KMS-11 (cell line): ENCODE results near the gene NABP2.

Source experiments
- H2AFZ ChIP-seq: fragments of 200-600 bp; sonication (generic); 2 replicates; pipeline ENCODE4 v1.6.1; 2016; ENCODE audit warnings: antibody characterized with exemption, mixed run types, low read depth
- H3K27ac ChIP-seq: fragments of 200-600 bp; sonication (generic); 2 replicates; pipeline ENCODE4 v1.6.1; 2016; ENCODE audit warnings: mild to moderate bottlenecking, mixed run types
- H3K27me3 ChIP-seq: fragments of 200-600 bp; sonication (generic); 2 replicates; pipeline ENCODE4 v1.6.1; 2017; ENCODE audit warnings: mild to moderate bottlenecking, low read depth, mixed run types, moderate library complexity; ENCODE audit not compliant: insufficient read depth
- H3K36me3 ChIP-seq: fragments of 200-600 bp; sonication (generic); 2 replicates; pipeline ENCODE4 v1.6.1; 2017; ENCODE audit warnings: mild to moderate bottlenecking, mixed run types; ENCODE audit not compliant: insufficient read depth
- H3K4me1 ChIP-seq: fragments of 200-600 bp; sonication (generic); 2 replicates; pipeline ENCODE4 v1.6.1; 2016; ENCODE audit warnings: mild to moderate bottlenecking, low read depth, mixed run types; ENCODE audit not compliant: poor library complexity, severe bottlenecking
- H3K4me2 ChIP-seq: fragments of 200-600 bp; sonication (generic); 2 replicates; pipeline ENCODE4 v1.7.0; 2016; ENCODE audit warnings: mild to moderate bottlenecking, mixed run types
- H3K4me3 ChIP-seq: fragments of 200-600 bp; sonication (generic); IDR thresholded peaks from 2 replicates; pipeline ENCODE4 v1.6.1; 2017; ENCODE audit warnings: low read depth, low read length, mixed read lengths; ENCODE audit not compliant: insufficient read depth
- H3K79me2 ChIP-seq: fragments of 200-600 bp; sonication (generic); 2 replicates; pipeline ENCODE4 v1.6.1; 2016; ENCODE audit warnings: low read depth, mixed run types; ENCODE audit not compliant: insufficient read depth
- H3K9ac ChIP-seq: fragments of 200-600 bp; sonication (generic); 2 replicates; pipeline ENCODE4 v1.6.1; 2016; ENCODE audit warnings: mild to moderate bottlenecking, mixed run types
- H4K20me1 ChIP-seq: fragments of 200-600 bp; sonication (generic); 2 replicates; pipeline ENCODE4 v1.6.1; 2016; ENCODE audit warnings: mild to moderate bottlenecking, mixed run types; ENCODE audit not compliant: insufficient read depth
- TF ChIP-seq, protein P1 (sequence below): fragments of 200-600 bp; sonication (generic); conservative IDR thresholded peaks from 2 replicates; pipeline ENCODE4 v1.6.1; 2017; ENCODE audit warnings: low read depth, mild to moderate bottlenecking, antibody characterized with exemption, low read length, moderate library complexity, mixed read lengths

Gene NABP2

DNA sequence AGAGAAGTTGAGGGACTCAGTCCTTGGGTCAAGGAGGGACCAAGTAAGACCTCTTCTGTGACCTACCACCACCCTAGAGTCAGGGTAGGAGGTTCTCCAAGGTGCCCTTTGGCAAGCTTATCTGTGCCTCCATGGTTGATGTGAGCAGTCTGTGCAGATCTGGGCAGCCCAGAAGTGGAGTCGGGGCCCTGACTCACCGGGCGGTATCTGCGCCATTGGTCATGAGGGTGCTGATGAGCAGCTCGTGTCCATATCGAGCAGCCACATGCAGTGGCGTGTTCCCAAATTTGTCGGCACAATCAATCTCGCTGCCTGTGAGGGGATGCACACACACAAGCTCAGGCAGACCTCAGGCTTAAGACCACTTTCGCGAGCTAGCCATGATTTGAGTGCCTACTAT, 28.9 kb downstream of the NABP2 start:
- Histone ChIP-seq H3K4me3 (no peak overlapping the region), H3K4me2 (no peak overlapping the region), H2AFZ (no peak overlapping the region), H3K36me3 (peaks cover 7% of the 10 kb centered on the region; the same call in 1 of the 2 replicates), H3K27ac (no peak overlapping the region), H3K4me1 (peaks cover 6% of the 10 kb centered on the region), H3K27me3 (no peaks in the 10 kb centered on the region), H3K79me2 (peaks cover 14% of the 10 kb centered on the region), H3K9ac (no peak overlapping the region), H4K20me1 (no peaks in the 10 kb centered on the region)
- TF ChIP-seq, protein P1, sequence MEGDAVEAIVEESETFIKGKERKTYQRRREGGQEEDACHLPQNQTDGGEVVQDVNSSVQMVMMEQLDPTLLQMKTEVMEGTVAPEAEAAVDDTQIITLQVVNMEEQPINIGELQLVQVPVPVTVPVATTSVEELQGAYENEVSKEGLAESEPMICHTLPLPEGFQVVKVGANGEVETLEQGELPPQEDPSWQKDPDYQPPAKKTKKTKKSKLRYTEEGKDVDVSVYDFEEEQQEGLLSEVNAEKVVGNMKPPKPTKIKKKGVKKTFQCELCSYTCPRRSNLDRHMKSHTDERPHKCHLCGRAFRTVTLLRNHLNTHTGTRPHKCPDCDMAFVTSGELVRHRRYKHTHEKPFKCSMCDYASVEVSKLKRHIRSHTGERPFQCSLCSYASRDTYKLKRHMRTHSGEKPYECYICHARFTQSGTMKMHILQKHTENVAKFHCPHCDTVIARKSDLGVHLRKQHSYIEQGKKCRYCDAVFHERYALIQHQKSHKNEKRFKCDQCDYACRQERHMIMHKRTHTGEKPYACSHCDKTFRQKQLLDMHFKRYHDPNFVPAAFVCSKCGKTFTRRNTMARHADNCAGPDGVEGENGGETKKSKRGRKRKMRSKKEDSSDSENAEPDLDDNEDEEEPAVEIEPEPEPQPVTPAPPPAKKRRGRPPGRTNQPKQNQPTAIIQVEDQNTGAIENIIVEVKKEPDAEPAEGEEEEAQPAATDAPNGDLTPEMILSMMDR: no peak

DNA sequence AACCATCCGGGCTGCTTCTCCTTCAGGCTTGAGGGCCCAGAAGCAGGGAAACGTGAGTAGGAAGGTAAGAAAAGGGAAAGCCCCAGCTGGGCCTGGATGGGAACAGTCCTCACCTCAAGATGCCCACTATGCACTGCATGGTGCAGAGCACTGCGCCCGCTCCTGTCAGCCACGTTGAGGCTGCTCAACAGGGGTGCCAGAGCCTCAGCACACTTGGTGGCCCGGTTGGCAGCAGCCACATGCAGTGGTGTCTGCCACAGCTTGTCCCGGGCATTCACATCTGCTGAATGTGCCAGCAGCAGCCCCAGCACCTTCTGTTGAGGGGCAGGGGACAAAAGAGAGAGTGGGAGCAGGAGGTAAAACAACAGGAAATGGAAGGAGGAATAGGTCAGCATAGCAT, 31.5 kb downstream of the NABP2 start:
- Histone ChIP-seq H3K79me2 (peaks cover 14% of the 10 kb centered on the region), H3K4me3 (no peak overlapping the region), H3K4me2 (no peak overlapping the region), H3K9ac (no peak overlapping the region), H4K20me1 (no peaks in the 10 kb centered on the region), H3K27ac (no peak overlapping the region), H3K27me3 (no peaks in the 10 kb centered on the region), H3K4me1 (peaks cover 12% of the 10 kb centered on the region), H2AFZ (no peak overlapping the region), H3K36me3 (peaks cover 7% of the 10 kb centered on the region; the same call in 1 of the 2 replicates)
- TF ChIP-seq, protein P1: no peak

DNA sequence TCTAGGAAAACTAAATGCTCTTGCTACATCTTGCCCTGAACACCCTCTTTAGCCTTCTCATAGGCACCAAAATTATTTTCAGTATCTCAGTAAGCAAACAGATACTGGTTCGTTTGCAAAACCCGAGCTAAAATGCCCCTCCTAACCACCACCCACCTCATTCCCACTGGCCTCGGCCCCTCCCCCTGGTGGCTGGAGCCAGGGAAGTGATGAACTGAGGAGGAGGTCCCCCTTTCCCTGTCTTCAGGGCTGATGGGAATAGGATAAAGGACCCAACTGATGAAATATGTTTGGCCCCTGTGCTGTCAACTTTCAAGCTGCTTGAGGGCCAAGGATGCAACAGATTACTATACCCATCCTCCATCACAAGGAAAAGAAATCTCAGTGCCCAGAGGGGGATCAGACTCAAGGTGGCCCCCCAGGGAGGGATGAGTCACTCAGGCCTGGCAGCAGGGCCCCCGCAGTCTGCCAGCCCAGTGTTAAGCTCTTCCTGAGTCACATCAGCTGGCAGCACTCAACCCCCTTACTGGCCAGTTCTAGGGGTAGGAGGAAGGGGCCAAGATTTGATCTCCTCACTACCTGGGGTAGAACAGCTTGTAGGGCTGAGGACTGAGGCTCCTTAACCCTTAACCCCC, 32.3 kb downstream of the NABP2 start:
- peak overlapping the region; percentile 61; the same call in 1 of the 2 replicates for H3K4me2 ChIP-seq
- H3K79me2 ChIP-seq: peaks cover 14% of the 10 kb centered on the region

DNA sequence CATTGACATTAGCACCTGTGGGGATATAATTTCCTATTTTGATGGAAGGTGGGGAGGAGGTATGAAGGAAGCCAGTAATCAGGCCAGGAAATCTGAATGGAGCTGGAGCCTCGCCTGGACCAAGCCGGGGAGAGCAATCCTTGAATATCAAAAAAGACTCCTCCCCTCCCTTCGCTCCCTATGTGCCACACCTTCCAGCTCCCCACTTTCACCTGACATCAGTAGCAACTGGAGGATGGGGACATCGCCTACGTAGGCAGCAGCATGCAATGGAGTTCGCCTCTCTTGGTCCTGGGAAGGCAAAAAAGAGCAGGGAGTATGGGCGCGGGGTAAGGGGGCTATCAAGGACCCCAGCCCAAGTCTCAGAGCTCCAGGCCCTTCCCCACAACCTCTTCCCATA, 32.9 kb downstream of the NABP2 start:
- H3K79me2 ChIP-seq: peaks cover 14% of the 10 kb centered on the region
- peaks cover 7% of the 10 kb centered on the region; the same call in 1 of the 2 replicates for H3K36me3 ChIP-seq

More for the DNA sequence above, 32.3 kb downstream of the NABP2 start:
- H3K27me3 ChIP-seq: no peaks in the 10 kb centered on the region
- no peak overlapping the region for H3K9ac ChIP-seq
- H3K36me3 ChIP-seq: peaks cover 7% of the 10 kb centered on the region; the same call in 1 of the 2 replicates
- H3K4me1 ChIP-seq: peaks cover 12% of the 10 kb centered on the region
- no peak overlapping the region for H2AFZ ChIP-seq
- H3K4me3 ChIP-seq: no peak overlapping the region
- no peak overlapping the region for H3K27ac ChIP-seq
- TF ChIP-seq, protein P1: 0 out of 2 replicates have a peak, but pooled peaks have one; percentile 16
- H4K20me1 ChIP-seq: no peaks in the 10 kb centered on the region

More for the DNA sequence above, 32.9 kb downstream of the NABP2 start:
- Histone ChIP-seq H2AFZ (peak overlapping the region; percentile 100; the same call in 1 of the 2 replicates), H3K27ac (no peak overlapping the region), H3K4me3 (peak overlapping the region; percentile 75), H3K4me1 (peaks cover 12% of the 10 kb centered on the region), H3K4me2 (peak overlapping the region; percentile 61), H3K9ac (no peak overlapping the region; the same call in 1 of the 2 replicates), H4K20me1 (no peaks in the 10 kb centered on the region), H3K27me3 (no peaks in the 10 kb centered on the region)
- TF ChIP-seq, protein P1: no peak
